CD4-positive, CD25-positive, alpha-beta regulatory T cell (primary cell): Measurements from ENCODE around the gene TRIM63. TPM values are rescaled to one million over a fixed set of nuclear protein-coding genes. Genes with fewer than 3 reads are reported as not detected.

Source experiments
- ATAC-seq, 2 donors: fragments of 150-1000 bp; cut with Tn5 transposase; one replicate each; pipeline ENCODE4 v1.10.0; 2021; ENCODE audit warnings: low read depth in 2 of 2, moderate number of reproducible peaks in 2 of 2, moderate library complexity in 1 of 2
- DNase-seq, 3 donors: peaks; one replicate each; pipeline versions ENCODE4 v3.0.0 to v3.0.0-alpha.2; 2012 to 2022; ENCODE audit warnings: mixed read lengths in 1 of 3
- H3K27ac ChIP-seq: one replicate; pipeline ENCODE4 v1.7.0; 2013; ENCODE audit warnings: mild to moderate bottlenecking, low read length; ENCODE audit not compliant: insufficient read depth, poor library complexity, severe bottlenecking
- H3K27me3 ChIP-seq: one replicate; pipeline ENCODE4 v1.7.0; 2013; ENCODE audit warnings: low read length; ENCODE audit not compliant: control insufficient read depth, insufficient read depth
- H3K36me3 ChIP-seq: one replicate; pipeline ENCODE4 v1.7.0; 2013; ENCODE audit warnings: mild to moderate bottlenecking, low read length, moderate library complexity; ENCODE audit not compliant: control insufficient read depth, insufficient read depth
- H3K4me1 ChIP-seq: 2 replicates; pipeline ENCODE4 v1.7.0; 2013; ENCODE audit warnings: mild to moderate bottlenecking, low read length; ENCODE audit not compliant: insufficient read depth, control insufficient read depth, poor library complexity, severe bottlenecking
- H3K4me3 ChIP-seq: one replicate; pipeline ENCODE4 v1.7.0; 2013; ENCODE audit warnings: low read depth, mild to moderate bottlenecking, low read length, moderate library complexity
- H3K9me3 ChIP-seq, 2 experiments: 1 replicate in 1 of 2; 2 replicates in 1 of 2; pipeline ENCODE4 v1.7.0; 2013; ENCODE audit warnings: low read length in 2 of 2, mild to moderate bottlenecking in 1 of 2, moderate library complexity in 1 of 2; ENCODE audit not compliant: control insufficient read depth in 2 of 2
- H3K27ac Mint-ChIP-seq, 3 donors: one replicate each; pipeline ENCODE4 v1.8.0; 2020 to 2022; ENCODE audit warnings: mild to moderate bottlenecking in 3 of 3, mixed read lengths in 3 of 3, moderate library complexity in 2 of 3
- H3K27me3 Mint-ChIP-seq: one replicate; pipeline ENCODE4 v1.8.0; 2022; ENCODE audit warnings: mild to moderate bottlenecking, mixed read lengths
- H3K36me3 Mint-ChIP-seq: one replicate; pipeline ENCODE4 v1.8.0; 2020; ENCODE audit warnings: mixed read lengths
- H3K4me1 Mint-ChIP-seq, 4 donors: one replicate each; pipeline ENCODE4 v1.8.0; 2020 to 2022; ENCODE audit warnings: mixed read lengths in 4 of 4, mild to moderate bottlenecking in 1 of 4
- H3K4me3 Mint-ChIP-seq, 4 donors: one replicate each; pipeline ENCODE4 v1.8.0; 2020 to 2022; ENCODE audit warnings: mild to moderate bottlenecking in 4 of 4, mixed read lengths in 4 of 4, moderate library complexity in 3 of 4
- H3K9me3 Mint-ChIP-seq, 7 donors: one replicate each; pipeline ENCODE4 v1.8.0; 2020 to 2022; ENCODE audit warnings: mixed read lengths in 7 of 7, mild to moderate bottlenecking in 3 of 7, moderate library complexity in 2 of 7
- polyA plus RNA-seq, 4 donors: library from polyadenylated mRNA; unstranded; fragments of 300-500 nt; fragmentation: Illumina TruSeq; gene quantifications; one replicate each; pipeline ENCODE4 v1.2.3, GENCODE V29; 2021
- total RNA-seq: library from RNA; stranded (reverse); gene quantifications from one replicate; pipeline ENCODE4 v1.2.3, GENCODE V29; 2022

The TRIM63 gene
- total and polyA plus RNA-seq, 5 donors from 2014 or later: not detected

GRCh38 chr1:26029054-26029863 is 38.2 kb downstream of the TRIM63 start:
- H3K4me1 Mint-ChIP-seq: peaks cover 0 to 3% (median 1%) of the 10 kb centered on the region in 4 donors
- ATAC-seq: no peak
- Histone ChIP-seq H3K9me3 (no peaks in the 10 kb centered on the region), H3K27ac (no peak overlapping the region), H3K4me3 (no peak overlapping the region), H3K36me3 (no peaks in the 10 kb centered on the region), H3K4me1 (no peaks in the 10 kb centered on the region), H3K27me3 (no peaks in the 10 kb centered on the region)
- H3K36me3 Mint-ChIP-seq: no peaks in the 10 kb centered on the region
- H3K9me3 Mint-ChIP-seq: no peaks in the 10 kb centered on the region
- no peak for DNase-seq
- H3K27ac Mint-ChIP-seq: no peak overlapping the region
- no peak overlapping the region for H3K4me3 Mint-ChIP-seq
- H3K27me3 Mint-ChIP-seq: peaks cover 16% of the 10 kb centered on the region

- ATAC-seq: no peak
- no peak overlapping the region for H3K27ac Mint-ChIP-seq
- peaks cover 15% of the 10 kb centered on the region for H3K27me3 Mint-ChIP-seq
These were observed 38.9 kb downstream of the TRIM63 start for GRCh38 chr1:26028490-26028980.

GRCh38 chr1:26027716-26028489 is 39.5 kb downstream of the TRIM63 start:
- H3K27me3 Mint-ChIP-seq: peaks cover 14% of the 10 kb centered on the region
- Histone ChIP-seq H3K36me3 (no peaks in the 10 kb centered on the region), H3K4me1 (no peaks in the 10 kb centered on the region), H3K4me3 (no peak overlapping the region), H3K27ac (no peak overlapping the region), H3K27me3 (no peaks in the 10 kb centered on the region), H3K9me3 (no peaks in the 10 kb centered on the region)
- no peaks in the 10 kb centered on the region for H3K9me3 Mint-ChIP-seq
- H3K4me3 Mint-ChIP-seq: peak overlapping the region in 1 of 4 donors; percentile 81
- no peaks in the 10 kb centered on the region for H3K4me1 Mint-ChIP-seq
- no peak overlapping the region for H3K27ac Mint-ChIP-seq
- H3K36me3 Mint-ChIP-seq: no peaks in the 10 kb centered on the region
- ATAC-seq (no peak), DNase-seq (peak in 1 of 3 donors; percentile 17)

More at GRCh38 chr1:26028490-26028980, 38.9 kb downstream of the TRIM63 start:
- Histone ChIP-seq H3K36me3 (no peaks in the 10 kb centered on the region), H3K4me1 (no peaks in the 10 kb centered on the region), H3K4me3 (no peak overlapping the region), H3K27ac (no peak overlapping the region), H3K27me3 (no peaks in the 10 kb centered on the region), H3K9me3 (no peaks in the 10 kb centered on the region)
- Mint-ChIP-seq H3K9me3 (no peaks in the 10 kb centered on the region), H3K4me1 (no peaks in the 10 kb centered on the region), H3K4me3 (no peak overlapping the region), H3K36me3 (no peaks in the 10 kb centered on the region)
- no peak for DNase-seq

DNA sequence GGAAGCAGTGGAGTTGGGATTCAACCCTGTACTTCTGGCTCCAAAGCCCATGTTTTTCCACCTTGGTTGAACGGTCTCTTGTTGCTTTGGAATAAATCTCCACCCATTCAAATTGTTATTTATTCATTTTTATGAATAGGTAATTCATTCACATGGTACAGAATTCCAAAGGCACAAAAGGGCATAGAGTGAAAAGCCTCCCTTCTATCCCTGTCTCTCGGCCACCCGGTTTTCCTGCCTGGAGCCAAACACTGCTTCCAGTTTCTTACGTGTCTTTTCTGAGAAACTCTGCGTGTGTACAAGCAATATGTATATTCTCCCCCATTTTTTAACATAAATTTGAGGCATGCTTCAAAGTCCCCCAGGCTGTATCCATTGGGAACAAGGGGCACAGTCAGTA is 41.9 kb downstream of the TRIM63 start:
- Histone ChIP-seq H3K9me3 (no peaks in the 10 kb centered on the region), H3K27ac (no peak overlapping the region), H3K4me1 (no peaks in the 10 kb centered on the region), H3K4me3 (no peak overlapping the region), H3K27me3 (no peaks in the 10 kb centered on the region), H3K36me3 (no peaks in the 10 kb centered on the region)
- no peaks in the 10 kb centered on the region for H3K36me3 Mint-ChIP-seq
- H3K4me1 Mint-ChIP-seq: no peaks in the 10 kb centered on the region
- no peaks in the 10 kb centered on the region for H3K9me3 Mint-ChIP-seq
- H3K4me3 Mint-ChIP-seq: no peak overlapping the region
- ATAC-seq: no peak
- no peak for DNase-seq
- no peak overlapping the region for H3K27ac Mint-ChIP-seq
- H3K27me3 Mint-ChIP-seq: peaks cover 5% of the 10 kb centered on the region

DNA sequence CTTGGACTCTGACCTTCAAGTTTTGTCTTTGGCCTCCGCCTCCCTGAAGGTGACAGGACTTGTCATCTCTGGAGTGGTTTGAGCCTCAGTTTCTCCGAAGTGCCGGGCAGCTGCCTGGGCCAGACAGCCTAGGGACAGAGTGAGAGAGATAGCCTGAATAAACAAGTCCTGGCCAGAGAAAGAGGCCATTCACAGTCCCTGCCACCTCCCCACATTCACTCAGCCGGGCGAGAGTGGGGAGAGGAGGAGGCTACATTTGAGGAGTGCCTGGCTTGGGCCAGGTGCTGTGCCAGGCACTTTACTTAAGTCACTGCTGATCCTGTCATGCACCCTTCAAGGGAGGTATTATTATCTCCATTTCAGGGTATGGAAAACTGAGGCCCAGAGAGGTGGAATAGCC is 42.4 kb downstream of the TRIM63 start:
- H3K36me3 Mint-ChIP-seq: no peaks in the 10 kb centered on the region
- Histone ChIP-seq H3K27ac (no peak overlapping the region), H3K27me3 (no peaks in the 10 kb centered on the region), H3K4me3 (no peak overlapping the region), H3K36me3 (no peaks in the 10 kb centered on the region), H3K9me3 (no peaks in the 10 kb centered on the region), H3K4me1 (no peaks in the 10 kb centered on the region)
- no peak overlapping the region for H3K4me3 Mint-ChIP-seq
- peaks cover 5% of the 10 kb centered on the region for H3K27me3 Mint-ChIP-seq
- H3K9me3 Mint-ChIP-seq: no peaks in the 10 kb centered on the region
- no peak overlapping the region for H3K27ac Mint-ChIP-seq
- no peaks in the 10 kb centered on the region for H3K4me1 Mint-ChIP-seq
- DNase-seq: no peak
- no peak for ATAC-seq

GRCh38 chr1:26023826-26024225 is 43.6 kb downstream of the TRIM63 start:
- Mint-ChIP-seq H3K36me3 (no peaks in the 10 kb centered on the region), H3K27ac (no peak overlapping the region), H3K4me3 (no peak overlapping the region), H3K9me3 (no peaks in the 10 kb centered on the region), H3K27me3 (no peaks in the 10 kb centered on the region), H3K4me1 (peaks cover 0 to 5% (median 1%) of the 10 kb centered on the region in 4 donors)
- no peaks in the 10 kb centered on the region for H3K4me1 ChIP-seq
- H3K36me3 ChIP-seq: no peaks in the 10 kb centered on the region
- no peaks in the 10 kb centered on the region for H3K27me3 ChIP-seq
- ATAC-seq: no peak
- H3K4me3 ChIP-seq: no peak overlapping the region
- H3K27ac ChIP-seq: no peak overlapping the region
- DNase-seq: no peak
- no peaks in the 10 kb centered on the region for H3K9me3 ChIP-seq

DNA sequence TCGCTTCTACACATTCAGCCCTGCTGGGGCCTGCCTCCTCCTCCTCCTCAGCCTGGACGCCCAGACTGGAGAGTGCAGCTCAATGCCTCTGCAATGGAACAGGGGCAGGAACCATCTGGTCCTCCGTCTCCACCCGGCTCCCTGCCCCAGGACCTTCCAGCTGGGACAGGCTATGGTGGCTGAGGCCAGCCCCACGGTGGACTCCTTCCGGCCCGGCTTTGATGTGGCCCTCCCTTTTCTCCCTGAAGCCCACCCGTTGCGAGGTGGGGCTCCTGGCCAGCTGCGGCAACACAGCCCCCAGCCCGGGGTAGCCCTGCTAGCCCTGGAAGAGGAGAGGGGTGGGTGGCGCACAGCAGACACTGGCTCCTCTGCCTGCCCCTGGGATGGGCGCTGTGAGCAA is 44.4 kb downstream of the TRIM63 start:
- Mint-ChIP-seq H3K9me3 (no peaks in the 10 kb centered on the region), H3K27me3 (peaks cover 7% of the 10 kb centered on the region), H3K4me3 (no peak overlapping the region), H3K4me1 (peaks cover 0 to 5% (median 1%) of the 10 kb centered on the region in 4 donors), H3K36me3 (no peaks in the 10 kb centered on the region), H3K27ac (peak overlapping the region in 1 of 3 donors; percentile 80)
- ATAC-seq (no peak), DNase-seq (no peak)
- no peak overlapping the region for H3K27ac ChIP-seq
- no peaks in the 10 kb centered on the region for H3K36me3 ChIP-seq
- H3K4me3 ChIP-seq: no peak overlapping the region
- H3K9me3 ChIP-seq: no peaks in the 10 kb centered on the region
- no peaks in the 10 kb centered on the region for H3K27me3 ChIP-seq
- H3K4me1 ChIP-seq: no peaks in the 10 kb centered on the region
